ENCODE data around the gene NRROS.
A peak's percentile ranks its signal among the peaks of the same experiment; 100 is the strongest.
"Not testable (repeated sequence)": the region's sequence is repeated elsewhere in the genome, so short reads cannot be mapped to it uniquely, and the experiment has no call there.

The NRROS gene

GRCh38 chr3:196631682-196632045, 7.8 kb upstream of the NRROS start:
- H3K4me1 Mint-ChIP-seq, result peaks cover 56% of the 10 kb centered on the region
- no peak for DNase-seq (ENCODE audit: low spot score in 2 of 2)
- H3K9me3 Mint-ChIP-seq, result no peaks in the 10 kb centered on the region
- peaks cover 14% of the 10 kb centered on the region for H3K36me3 Mint-ChIP-seq (ENCODE audit: insufficient read depth)
- H3K4me3 Mint-ChIP-seq, result peak overlapping the region; percentile 72
- H3K27me3 Mint-ChIP-seq, result no peaks in the 10 kb centered on the region
- H3K27ac Mint-ChIP-seq (ENCODE audit: low read depth), result peak overlapping the region; percentile 90
- peak; percentile 17 for ATAC-seq (replicated peaks; ENCODE audit: extremely low read depth, poor library complexity, severe bottlenecking)

GRCh38 chr3:196632046-196632751, 7.3 kb upstream of the NRROS start:
- DNase-seq (ENCODE audit: low spot score in 2 of 2), result peak; percentile 74 to 86
- Mint-ChIP-seq H3K4me1 (peaks cover 56% of the 10 kb centered on the region), H3K36me3 (ENCODE audit: insufficient read depth) (peaks cover 14% of the 10 kb centered on the region), H3K4me3 (peak overlapping the region; percentile 72), H3K27me3 (no peaks in the 10 kb centered on the region), H3K27ac (ENCODE audit: low read depth) (peak overlapping the region; percentile 90), H3K9me3 (no peaks in the 10 kb centered on the region)
- ATAC-seq (replicated peaks; ENCODE audit: extremely low read depth, poor library complexity, severe bottlenecking), result peak; percentile 86

- Mint-ChIP-seq H3K9me3 (no peaks in the 10 kb centered on the region), H3K27me3 (no peaks in the 10 kb centered on the region), H3K36me3 (ENCODE audit: insufficient read depth) (peaks cover 14% of the 10 kb centered on the region), H3K4me1 (peaks cover 69% of the 10 kb centered on the region), H3K4me3 (peak overlapping the region; percentile 64), H3K27ac (ENCODE audit: low read depth) (peak overlapping the region; percentile 90)
- DNase-seq (ENCODE audit: low spot score in 2 of 2), result no peak
- ATAC-seq (replicated peaks; ENCODE audit: extremely low read depth, poor library complexity, severe bottlenecking), result no peak
Measured at GRCh38 chr3:196633555-196634151, 5.8 kb upstream of the NRROS start.

GRCh38 chr3:196634224-196634623, 5.3 kb upstream of the NRROS start:
- DNase-seq (ENCODE audit: low spot score in 2 of 2), result no peak
- Mint-ChIP-seq H3K36me3 (ENCODE audit: insufficient read depth) (peaks cover 14% of the 10 kb centered on the region), H3K27ac (ENCODE audit: low read depth) (peak overlapping the region; percentile 90), H3K9me3 (no peaks in the 10 kb centered on the region), H3K27me3 (no peaks in the 10 kb centered on the region), H3K4me1 (peaks cover 74% of the 10 kb centered on the region), H3K4me3 (no peak overlapping the region)
- ATAC-seq (replicated peaks; ENCODE audit: extremely low read depth, poor library complexity, severe bottlenecking), result no peak

GRCh38 chr3:196634829-196635228, 4.7 kb upstream of the NRROS start:
- no peak for DNase-seq (ENCODE audit: low spot score in 2 of 2)
- Mint-ChIP-seq H3K4me1 (peaks cover 76% of the 10 kb centered on the region), H3K4me3 (no peak overlapping the region), H3K27me3 (no peaks in the 10 kb centered on the region), H3K9me3 (no peaks in the 10 kb centered on the region), H3K36me3 (ENCODE audit: insufficient read depth) (peaks cover 17% of the 10 kb centered on the region), H3K27ac (ENCODE audit: low read depth) (no peak overlapping the region)
- ATAC-seq (replicated peaks; ENCODE audit: extremely low read depth, poor library complexity, severe bottlenecking), result no peak

GRCh38 chr3:196636369-196637349, 2.8 kb upstream of the NRROS start:
- Mint-ChIP-seq H3K4me3 (no peak overlapping the region), H3K9me3 (no peaks in the 10 kb centered on the region), H3K27ac (ENCODE audit: low read depth) (peak overlapping the region; percentile 38), H3K27me3 (no peaks in the 10 kb centered on the region), H3K4me1 (peaks cover 74% of the 10 kb centered on the region), H3K36me3 (ENCODE audit: insufficient read depth) (peaks cover 17% of the 10 kb centered on the region)
- ATAC-seq (replicated peaks; ENCODE audit: extremely low read depth, poor library complexity, severe bottlenecking) (no peak), DNase-seq (ENCODE audit: low spot score in 2 of 2) (no peak)

GRCh38 chr3:196637941-196638340, 1.6 kb upstream of the NRROS start:
- H3K9me3 Mint-ChIP-seq; ATAC-seq (replicated peaks; ENCODE audit: extremely low read depth, poor library complexity, severe bottlenecking); H3K36me3 Mint-ChIP-seq (ENCODE audit: insufficient read depth); H3K27me3 Mint-ChIP-seq; DNase-seq (ENCODE audit: low spot score in 2 of 2); H3K27ac Mint-ChIP-seq (ENCODE audit: low read depth): not testable (repeated sequence)
- peak overlapping the region; percentile 92 for H3K4me3 Mint-ChIP-seq
- H3K4me1 Mint-ChIP-seq, result peaks cover 74% of the 10 kb centered on the region

GRCh38 chr3:196638861-196639482, 522 bp upstream of the NRROS start:
- no peak for DNase-seq (ENCODE audit: low spot score in 2 of 2)
- ATAC-seq (replicated peaks; ENCODE audit: extremely low read depth, poor library complexity, severe bottlenecking), result no peak
- Mint-ChIP-seq H3K27me3 (no peaks in the 10 kb centered on the region), H3K9me3 (no peaks in the 10 kb centered on the region), H3K4me3 (peak overlapping the region; percentile 92), H3K27ac (ENCODE audit: low read depth) (peak overlapping the region; percentile 91), H3K36me3 (ENCODE audit: insufficient read depth) (peaks cover 9% of the 10 kb centered on the region), H3K4me1 (peaks cover 74% of the 10 kb centered on the region)

- Mint-ChIP-seq H3K9me3 (no peaks in the 10 kb centered on the region), H3K36me3 (ENCODE audit: insufficient read depth) (peaks cover 9% of the 10 kb centered on the region), H3K27ac (ENCODE audit: low read depth) (peak overlapping the region; percentile 91), H3K27me3 (no peaks in the 10 kb centered on the region), H3K4me1 (peaks cover 79% of the 10 kb centered on the region), H3K4me3 (peak overlapping the region; percentile 92)
- no peak for DNase-seq (ENCODE audit: low spot score in 2 of 2)
- peak; percentile 8 for ATAC-seq (replicated peaks; ENCODE audit: extremely low read depth, poor library complexity, severe bottlenecking)
Measured at GRCh38 chr3:196640297-196641018, 964 bp downstream of the NRROS start.

- peak overlapping the region; percentile 91 for H3K27ac Mint-ChIP-seq (ENCODE audit: low read depth)
- DNase-seq (ENCODE audit: low spot score in 2 of 2) (no peak), ATAC-seq (replicated peaks; ENCODE audit: extremely low read depth, poor library complexity, severe bottlenecking) (no peak)
- H3K9me3 Mint-ChIP-seq, result no peaks in the 10 kb centered on the region
- no peaks in the 10 kb centered on the region for H3K27me3 Mint-ChIP-seq
- peaks cover 9% of the 10 kb centered on the region for H3K36me3 Mint-ChIP-seq (ENCODE audit: insufficient read depth)
- H3K4me3 Mint-ChIP-seq, result peak overlapping the region; percentile 92
- peaks cover 88% of the 10 kb centered on the region for H3K4me1 Mint-ChIP-seq
Measured at GRCh38 chr3:196641333-196642054, 2.0 kb downstream of the NRROS start.

GRCh38 chr3:196642434-196642833, 2.9 kb downstream of the NRROS start:
- no peak for DNase-seq (ENCODE audit: low spot score in 2 of 2)

More at GRCh38 chr3:196642434-196642833, 2.9 kb downstream of the NRROS start:
- Mint-ChIP-seq H3K27ac (ENCODE audit: low read depth) (peak overlapping the region; percentile 91), H3K4me3 (peak overlapping the region; percentile 92), H3K36me3 (ENCODE audit: insufficient read depth) (peaks cover 9% of the 10 kb centered on the region), H3K9me3 (no peaks in the 10 kb centered on the region), H3K27me3 (no peaks in the 10 kb centered on the region), H3K4me1 (peaks cover 86% of the 10 kb centered on the region)
- no peak for ATAC-seq (replicated peaks; ENCODE audit: extremely low read depth, poor library complexity, severe bottlenecking)
